GM15510 (cell line): ENCODE measurements around the gene DIS3L.
A peak's percentile ranks its signal among the peaks of the same experiment; 100 is the strongest.

Source experiments
- POLR2A ChIP-seq: IDR thresholded peaks from 3 replicates; pipeline ENCODE4 v1.6.1; 2011; ENCODE audit warnings: borderline replicate concordance; ENCODE audit not compliant: insufficient read length; ENCODE audit errors: extremely low read depth

The DIS3L gene

GRCh38 chr15:66293419-66294156 lies at the start of gene DIS3L:
Gene DIS3L (plus strand): TSS chr15:66293568. CDS start chr15:66293597, 29 bp downstream.
- peak; percentile 71 for TF ChIP-seq POLR2A

- TF ChIP-seq POLR2A: no peak
Measured at GRCh38 chr15:66246937-66247336, 46.4 kb upstream of the DIS3L start.

GRCh38 chr15:66249605-66250174 lies 43.7 kb upstream of the DIS3L start:
- no peak for TF ChIP-seq POLR2A

- no peak for TF ChIP-seq POLR2A
Measured at GRCh38 chr15:66251065-66251789, 42.1 kb upstream of the DIS3L start.

- no peak for TF ChIP-seq POLR2A
Measured at GRCh38 chr15:66251790-66252684, 41.3 kb upstream of the DIS3L start.

GRCh38 chr15:66252685-66253417 lies 40.5 kb upstream of the DIS3L start:
- TF ChIP-seq POLR2A: no peak

GRCh38 chr15:66253418-66254088 lies 39.8 kb upstream of the DIS3L start, which contains the start of gene MEGF11:
Gene MEGF11 (minus strand): TSS chr15:66253750. CDS start chr15:66128403, 125,347 bp downstream.
- TF ChIP-seq POLR2A: no peak

- no peak for TF ChIP-seq POLR2A
Measured at GRCh38 chr15:66254089-66254950, 39.0 kb upstream of the DIS3L start.

- no peak for TF ChIP-seq POLR2A
Measured at GRCh38 chr15:66254951-66255676, 38.3 kb upstream of the DIS3L start.

GRCh38 chr15:66256692-66257091 lies 36.7 kb upstream of the DIS3L start:
- no peak for TF ChIP-seq POLR2A

- TF ChIP-seq POLR2A: no peak
Measured at GRCh38 chr15:66261056-66261455, 32.3 kb upstream of the DIS3L start.

GRCh38 chr15:66264859-66265513 lies 28.4 kb upstream of the DIS3L start:
- no peak for TF ChIP-seq POLR2A
